Tibial artery (tissue), 4 donors: ENCODE measurements around the gene APMAP.
A peak's percentile ranks its signal among the peaks of the same experiment; 100 is the strongest.

Experiments used
- DNase-seq, 2 donors: peaks; one replicate each; pipeline ENCODE4 v3.0.0-alpha.2; 2019
- H3K27ac ChIP-seq, 2 donors: fragments of 200-600 bp; sonication (generic) in 1 of 2; 1 replicate in 1 of 2; 2 replicates in 1 of 2; pipeline ENCODE4 v1.5.1; 2018 to 2019; ENCODE audit warnings: mild to moderate bottlenecking in 1 of 2
- H3K27me3 ChIP-seq, 2 donors: fragments of 200-600 bp; sonication (generic) in 1 of 2; one replicate each; pipeline versions ENCODE4 v1.5.1 to v1.6.0; 2016 to 2019
- H3K36me3 ChIP-seq, 3 donors: fragments of 200-600 bp; sonication (generic) in 2 of 3; one replicate each; pipeline ENCODE4 v1.5.1; 2016 to 2019; ENCODE audit warnings: mild to moderate bottlenecking in 2 of 3
- H3K4me1 ChIP-seq, 4 donors: fragments of 200-600 bp; sonication (generic) in 2 of 4; 1 replicate in 3 of 4; 2 replicates in 1 of 4; pipeline ENCODE4 v1.5.1; 2016 to 2019
- H3K4me3 ChIP-seq, 2 donors: fragments of 200-600 bp; sonication (generic) in 1 of 2; 1 replicate in 1 of 2; 2 replicates in 1 of 2; pipeline ENCODE4 v1.5.1; 2018 to 2019; ENCODE audit warnings: mild to moderate bottlenecking in 2 of 2
- H3K9me3 ChIP-seq, 3 donors: fragments of 200-600 bp; sonication (generic) in 1 of 3; one replicate each; pipeline ENCODE4 v1.5.1; 2016 to 2019
- intact Hi-C: fragments of 100-400 bp; cut with DNase I; formaldehyde crosslinking; loops from one replicate; pipeline ENCODE4 v1.15.0; 2023; ENCODE audit warnings: low total_unique reads
- TF ChIP-seq, protein P1 (sequence below), 2 experiments: fragments of 200-600 bp in 1 of 2; fragments of 450-650 bp in 1 of 2; IDR thresholded peaks; one replicate each; pipeline ENCODE4 v1.5.1; 2017 to 2019; ENCODE audit warnings: antibody characterized with exemption in 2 of 2, mild to moderate bottlenecking in 1 of 2, moderate library complexity in 1 of 2

The APMAP gene

DNA sequence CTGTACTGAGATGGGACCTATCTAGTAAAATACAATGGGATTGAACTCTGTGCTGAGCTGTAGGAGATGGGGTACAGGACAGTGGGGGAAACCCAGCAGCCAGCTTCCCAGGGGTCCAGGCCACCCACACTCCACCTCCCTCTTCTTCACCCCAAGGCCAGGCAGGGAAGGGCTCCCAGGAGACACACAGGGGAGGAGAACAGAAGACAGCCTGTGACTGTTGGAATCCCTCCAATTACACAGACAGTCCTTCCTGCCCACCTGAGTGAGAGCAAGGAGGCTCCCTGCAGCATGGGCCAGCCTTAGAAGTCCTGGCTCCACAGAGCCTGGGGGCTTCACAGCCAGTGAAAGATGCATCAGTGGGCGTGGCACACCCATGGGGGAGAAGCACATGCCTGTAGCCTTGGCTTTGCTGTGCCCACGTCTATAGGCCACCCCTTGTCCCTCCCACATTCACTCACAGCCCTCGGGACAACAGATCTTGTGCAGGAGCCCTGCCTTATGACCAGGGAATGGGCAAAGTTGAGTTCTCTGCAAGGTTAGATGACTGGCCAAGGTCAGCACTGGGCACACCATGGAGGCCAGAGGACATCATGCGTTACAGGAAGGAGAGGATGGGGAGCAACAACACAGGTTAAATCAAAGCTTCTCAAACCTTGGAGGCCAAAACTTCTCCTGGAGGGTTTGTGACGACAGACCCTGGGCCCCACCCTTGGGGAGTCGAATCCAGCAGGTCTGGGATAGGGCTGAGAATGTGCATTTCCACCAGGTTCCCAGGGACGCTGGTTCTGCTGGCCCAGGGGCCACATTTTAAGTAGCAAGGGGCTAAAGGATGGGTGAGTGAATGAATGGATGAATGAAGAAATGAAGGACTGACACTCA is 55.8 kb downstream of the APMAP start:
- TF ChIP-seq, protein P1, sequence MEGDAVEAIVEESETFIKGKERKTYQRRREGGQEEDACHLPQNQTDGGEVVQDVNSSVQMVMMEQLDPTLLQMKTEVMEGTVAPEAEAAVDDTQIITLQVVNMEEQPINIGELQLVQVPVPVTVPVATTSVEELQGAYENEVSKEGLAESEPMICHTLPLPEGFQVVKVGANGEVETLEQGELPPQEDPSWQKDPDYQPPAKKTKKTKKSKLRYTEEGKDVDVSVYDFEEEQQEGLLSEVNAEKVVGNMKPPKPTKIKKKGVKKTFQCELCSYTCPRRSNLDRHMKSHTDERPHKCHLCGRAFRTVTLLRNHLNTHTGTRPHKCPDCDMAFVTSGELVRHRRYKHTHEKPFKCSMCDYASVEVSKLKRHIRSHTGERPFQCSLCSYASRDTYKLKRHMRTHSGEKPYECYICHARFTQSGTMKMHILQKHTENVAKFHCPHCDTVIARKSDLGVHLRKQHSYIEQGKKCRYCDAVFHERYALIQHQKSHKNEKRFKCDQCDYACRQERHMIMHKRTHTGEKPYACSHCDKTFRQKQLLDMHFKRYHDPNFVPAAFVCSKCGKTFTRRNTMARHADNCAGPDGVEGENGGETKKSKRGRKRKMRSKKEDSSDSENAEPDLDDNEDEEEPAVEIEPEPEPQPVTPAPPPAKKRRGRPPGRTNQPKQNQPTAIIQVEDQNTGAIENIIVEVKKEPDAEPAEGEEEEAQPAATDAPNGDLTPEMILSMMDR (IDR thresholded peaks at IDR 0.05) = no peak
- no peak overlapping the region for H3K27ac ChIP-seq
- no peak overlapping the region for H3K4me3 ChIP-seq
- intact Hi-C loops = no loop called here
- no peaks in the 10 kb centered on the region for H3K36me3 ChIP-seq
- no peaks in the 10 kb centered on the region for H3K4me1 ChIP-seq
- H3K9me3 ChIP-seq = peaks cover 0 to 9% (median 4%) of the 10 kb centered on the region in 3 donors
- DNase-seq = peak in 1 of 2 donors; percentile 33
- H3K27me3 ChIP-seq = peaks cover 0 to 3% of the 10 kb centered on the region in 2 donors

DNA sequence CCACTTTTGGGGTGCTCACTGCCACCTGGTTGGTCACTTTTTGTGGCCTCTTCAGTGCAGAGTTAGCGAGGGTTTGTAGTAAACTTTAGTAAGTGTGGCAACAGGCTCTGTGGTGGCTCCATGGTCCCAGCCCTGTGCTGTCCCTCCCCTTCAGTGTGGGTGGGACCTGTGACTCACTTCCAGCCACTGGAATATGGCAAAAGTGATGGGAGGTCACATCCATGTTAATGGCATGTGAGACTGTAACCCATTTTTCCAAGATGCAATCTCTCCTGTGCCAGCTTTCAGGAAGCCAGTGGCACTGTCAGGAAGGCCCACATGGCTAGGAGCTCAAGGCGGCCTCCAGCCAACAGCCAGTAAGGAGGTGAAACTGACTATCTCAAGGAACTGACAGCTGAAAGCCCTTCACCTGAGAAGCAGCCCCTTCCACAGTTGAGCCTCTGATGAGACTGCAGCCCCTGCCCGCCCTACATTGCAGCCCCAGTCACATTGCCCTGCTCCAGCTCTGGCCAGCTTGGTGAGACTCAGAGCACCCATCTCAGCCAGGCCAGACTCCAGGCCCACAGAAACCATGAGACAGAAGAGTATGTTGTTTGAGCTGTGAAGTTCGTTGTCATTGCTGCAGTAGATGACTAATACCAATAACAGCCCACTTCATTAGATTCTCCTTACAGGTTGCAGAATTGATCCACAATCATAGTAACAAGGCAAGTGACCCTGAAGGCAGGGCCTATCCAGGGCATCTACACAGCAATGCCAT is 56.6 kb downstream of the APMAP start:
- H3K4me1 ChIP-seq = no peaks in the 10 kb centered on the region
- no peak for DNase-seq
- TF ChIP-seq, protein P1 (IDR thresholded peaks at IDR 0.05) = no peak

DNA sequence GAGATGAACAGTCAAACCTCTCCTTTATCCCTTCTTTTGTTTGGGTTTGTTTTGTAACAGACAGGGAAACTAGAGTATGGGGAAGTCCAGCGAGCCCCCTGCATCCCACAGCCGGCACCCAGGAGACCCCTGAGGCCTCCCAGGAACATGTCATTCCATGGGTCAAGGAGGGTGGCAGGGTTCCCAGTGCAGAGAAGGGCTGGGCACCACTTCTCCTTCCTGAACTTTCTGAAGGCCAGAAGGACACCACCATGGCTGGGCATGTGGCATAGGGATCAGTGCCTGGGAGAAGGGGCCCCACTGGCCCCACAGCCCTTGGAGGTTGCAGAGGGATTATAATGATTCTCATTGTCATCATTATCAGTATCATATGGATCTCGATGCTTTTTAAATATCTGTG is 57.4 kb downstream of the APMAP start:
- intact Hi-C loops = no loop called here
- Histone ChIP-seq H3K4me1 (no peaks in the 10 kb centered on the region), H3K27ac (no peak overlapping the region), H3K9me3 (peaks cover 0 to 9% (median 4%) of the 10 kb centered on the region in 3 donors), H3K27me3 (peaks cover 0 to 3% of the 10 kb centered on the region in 2 donors), H3K36me3 (no peaks in the 10 kb centered on the region), H3K4me3 (no peak overlapping the region)
- TF ChIP-seq, protein P1 (IDR thresholded peaks at IDR 0.05) = no peak
- no peak for DNase-seq

More for the DNA sequence above, 56.6 kb downstream of the APMAP start:
- no peak overlapping the region for H3K27ac ChIP-seq
- H3K27me3 ChIP-seq = peaks cover 0 to 3% of the 10 kb centered on the region in 2 donors
- intact Hi-C loops = no loop called here
- no peaks in the 10 kb centered on the region for H3K36me3 ChIP-seq
- H3K9me3 ChIP-seq = peaks cover 0 to 9% (median 4%) of the 10 kb centered on the region in 3 donors
- no peak overlapping the region for H3K4me3 ChIP-seq

DNA sequence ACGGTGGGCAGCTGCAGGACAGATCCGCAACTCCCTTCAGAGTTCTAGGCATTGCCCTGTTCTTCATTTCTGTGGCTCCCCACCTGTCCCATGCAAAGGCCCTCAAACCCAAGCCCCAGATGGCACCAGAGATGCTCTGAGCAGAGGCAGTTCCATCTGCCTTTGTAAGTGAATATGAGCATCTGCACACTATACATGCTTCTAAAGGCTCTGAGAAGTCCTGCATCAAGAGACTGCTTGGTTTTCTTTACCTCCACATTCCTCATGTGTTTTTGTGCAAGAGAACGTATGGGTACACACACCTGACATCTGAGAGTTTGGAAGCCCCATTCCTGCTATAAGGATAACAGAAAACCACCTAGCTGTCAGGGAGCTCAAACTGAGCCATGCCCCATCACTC is 57.8 kb downstream of the APMAP start:
- TF ChIP-seq, protein P1 (IDR thresholded peaks at IDR 0.05) = no peak
- intact Hi-C loops = no loop called here
- H3K36me3 ChIP-seq = no peaks in the 10 kb centered on the region

DNA sequence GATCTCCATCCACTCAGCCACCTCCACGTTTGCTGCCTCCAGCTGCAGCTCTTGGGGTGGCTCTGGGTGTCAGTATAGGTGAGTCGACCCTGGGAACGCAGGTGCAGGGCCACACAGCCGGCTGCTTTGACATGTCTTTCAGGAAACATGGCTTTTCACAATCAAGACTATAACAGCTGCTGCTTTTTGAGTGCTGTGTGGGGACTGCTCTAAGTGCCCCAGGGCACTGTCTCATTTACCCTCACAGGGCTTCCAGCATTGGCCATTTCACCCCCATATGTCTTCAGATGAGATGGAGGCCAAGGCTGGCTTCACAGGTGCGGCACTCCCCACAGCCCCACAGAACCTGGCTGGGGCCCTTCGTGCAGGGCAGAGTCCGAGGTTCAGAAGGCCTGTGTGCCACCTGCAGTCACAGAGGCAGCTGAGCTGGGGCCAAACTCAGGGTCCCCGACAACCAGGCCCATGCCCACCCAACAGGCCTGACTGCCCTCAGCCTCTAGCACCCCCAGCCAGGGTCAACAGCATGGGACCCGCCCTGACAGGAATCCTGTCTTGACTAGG is 58.4 kb downstream of the APMAP start:
- intact Hi-C loops = no loop called here
- Histone ChIP-seq H3K27me3 (peaks cover 0 to 3% of the 10 kb centered on the region in 2 donors), H3K4me1 (no peaks in the 10 kb centered on the region), H3K36me3 (no peaks in the 10 kb centered on the region), H3K4me3 (no peak overlapping the region), H3K9me3 (peaks cover 0 to 9% (median 4%) of the 10 kb centered on the region in 3 donors), H3K27ac (no peak overlapping the region)
- DNase-seq = no peak
- TF ChIP-seq, protein P1 (IDR thresholded peaks at IDR 0.05) = no peak

More for the DNA sequence above, 57.8 kb downstream of the APMAP start:
- Histone ChIP-seq H3K4me1 (no peaks in the 10 kb centered on the region), H3K27ac (no peak overlapping the region), H3K27me3 (peaks cover 0 to 3% of the 10 kb centered on the region in 2 donors), H3K4me3 (no peak overlapping the region), H3K9me3 (peaks cover 0 to 9% (median 4%) of the 10 kb centered on the region in 3 donors)
- DNase-seq = no peak
